Measurements from ENCODE around the gene LTB. TPM values are rescaled to one million over a fixed set of nuclear protein-coding genes. Genes with fewer than 3 reads are reported as not detected.

The LTB gene
- total and polyA plus RNA-seq, 2 donors (not counting 3 experiments of a cell fraction or from before 2014, with no cell fraction given): 1.2 to 2.1 TPM

- ChIA-PET POLR2A (interaction anchor here (1.6 kb wide), 1 partner anchor 8 kb away, joined by 5 read pairs; no protein-coding TSS in a partner anchor), CTCF (interaction anchor here (2.3 to 32.6 kb wide), 3 partner anchors 7 to 33 kb away, joined by 12 to 1517 read pairs (median 286); partner anchors contain the start of genes ATP6V1G2, DDX39B, NCR3 and NFKBIL1)
- H3K27ac ChIP-seq (ENCODE audit: insufficient read depth, low read depth, low read length): no peak overlapping the region
- H3K9me3 ChIP-seq (replicated peaks; ENCODE audit: control insufficient read depth, insufficient read depth, low read length): no peaks in the 10 kb centered on the region
- no peak for TF ChIP-seq FOS (IDR thresholded peaks at IDR 0.05; ENCODE audit: borderline replicate concordance, insufficient read depth, low read length)
- no peak for TF ChIP-seq GATA2 (IDR thresholded peaks at IDR 0.05; ENCODE audit: insufficient read depth, insufficient read length, low read depth, low read length)
- no peak for TF ChIP-seq POLR2A (IDR thresholded peaks at IDR 0.05; ENCODE audit: low read depth, low read length)
- TF ChIP-seq, protein P1, sequence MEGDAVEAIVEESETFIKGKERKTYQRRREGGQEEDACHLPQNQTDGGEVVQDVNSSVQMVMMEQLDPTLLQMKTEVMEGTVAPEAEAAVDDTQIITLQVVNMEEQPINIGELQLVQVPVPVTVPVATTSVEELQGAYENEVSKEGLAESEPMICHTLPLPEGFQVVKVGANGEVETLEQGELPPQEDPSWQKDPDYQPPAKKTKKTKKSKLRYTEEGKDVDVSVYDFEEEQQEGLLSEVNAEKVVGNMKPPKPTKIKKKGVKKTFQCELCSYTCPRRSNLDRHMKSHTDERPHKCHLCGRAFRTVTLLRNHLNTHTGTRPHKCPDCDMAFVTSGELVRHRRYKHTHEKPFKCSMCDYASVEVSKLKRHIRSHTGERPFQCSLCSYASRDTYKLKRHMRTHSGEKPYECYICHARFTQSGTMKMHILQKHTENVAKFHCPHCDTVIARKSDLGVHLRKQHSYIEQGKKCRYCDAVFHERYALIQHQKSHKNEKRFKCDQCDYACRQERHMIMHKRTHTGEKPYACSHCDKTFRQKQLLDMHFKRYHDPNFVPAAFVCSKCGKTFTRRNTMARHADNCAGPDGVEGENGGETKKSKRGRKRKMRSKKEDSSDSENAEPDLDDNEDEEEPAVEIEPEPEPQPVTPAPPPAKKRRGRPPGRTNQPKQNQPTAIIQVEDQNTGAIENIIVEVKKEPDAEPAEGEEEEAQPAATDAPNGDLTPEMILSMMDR (IDR thresholded peaks at IDR 0.05; ENCODE audit: extremely low read depth in 1 of 2, insufficient read depth in 1 of 2, low read depth in 1 of 2, low read length in 2 of 2): no peak
- no peak for TF ChIP-seq MYC (IDR thresholded peaks at IDR 0.05; ENCODE audit: low read depth, low read length)
- no peak for TF ChIP-seq JUN (IDR thresholded peaks at IDR 0.05; ENCODE audit: borderline replicate concordance, insufficient read depth, insufficient read length, low read depth)
- no peak for TF ChIP-seq POLR2AphosphoS5 (IDR thresholded peaks at IDR 0.05; ENCODE audit: insufficient read depth, low read depth, low read length)
- no peak for TF ChIP-seq EZH2 (IDR thresholded peaks at IDR 0.05; ENCODE audit: borderline replicate concordance, low read depth, low read length, severe bottlenecking)
- TF ChIP-seq MAX (IDR thresholded peaks at IDR 0.05; ENCODE audit: insufficient read depth, insufficient read length): no peak
- no peaks in the 10 kb centered on the region for H3K79me2 ChIP-seq (ENCODE audit: control insufficient read depth, insufficient read depth, low read length)
- H3K36me3 ChIP-seq (ENCODE audit: control insufficient read depth in 2 of 2, extremely low read depth in 1 of 2, insufficient read depth in 2 of 2, low read length in 2 of 2): no peaks in the 10 kb centered on the region
- no peaks in the 10 kb centered on the region for H4K20me1 ChIP-seq (replicated peaks; ENCODE audit: control insufficient read depth, extremely low read depth, insufficient read depth, low read length)
- no peaks in the 10 kb centered on the region for H3K27me3 ChIP-seq (ENCODE audit: control insufficient read depth in 2 of 2, insufficient read depth in 2 of 2, low read length in 2 of 2)
- no TSS peak for BruUV-seq (replicated peaks)
- FAIRE-seq (no peak), DNase-seq (ENCODE audit: low read depth, low spot score) (no peak)
- H3K9me1 ChIP-seq (replicated peaks; ENCODE audit: control insufficient read depth, extremely low read depth, insufficient read depth, low read length): no peaks in the 10 kb centered on the region
- H3K4me3 ChIP-seq (replicated peaks in 1 of 3; ENCODE audit: insufficient read depth in 1 of 3, low read depth in 1 of 3, low read length in 3 of 3): no peak overlapping the region
- H3K9ac ChIP-seq (replicated peaks; ENCODE audit: extremely low read depth, insufficient read depth, low read length): no peak overlapping the region
- H2AFZ ChIP-seq (ENCODE audit: low read depth, low read length): no peak overlapping the region
- no peaks in the 10 kb centered on the region for H3K4me1 ChIP-seq (ENCODE audit: control insufficient read depth, extremely low read depth, insufficient read depth, low read length)
- H3K4me2 ChIP-seq (ENCODE audit: insufficient read depth, low read length): no peak overlapping the region
- dilution Hi-C loops (cut with MboI; ENCODE audit: extremely low pct_ligation_motif_present, low sequenced_read_pairs): no loop called here
- intact Hi-C loops (cut with micrococcal nuclease): no loop called here
Observed at GRCh38 chr6:31588871-31589650, 6.8 kb upstream of the LTB start.
